Measurements from ENCODE around the gene IL36B.

DNA sequence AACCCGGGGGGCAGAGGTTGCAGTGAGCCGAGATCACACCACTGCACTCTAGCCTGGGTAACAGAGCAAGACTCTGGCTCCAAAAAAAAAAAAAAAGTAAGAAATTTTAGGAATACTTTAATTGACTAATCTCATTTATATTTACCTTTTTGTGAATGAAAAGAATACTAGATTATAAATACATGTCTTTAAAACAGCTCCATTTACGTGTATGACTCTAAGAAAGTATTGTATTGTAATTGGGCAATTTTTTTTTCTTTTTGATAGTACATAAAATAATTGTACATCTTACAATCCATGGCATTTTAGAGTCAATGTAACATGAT lies 39.4 kb downstream of the IL36B start:
- TF ChIP-seq, protein P1, sequence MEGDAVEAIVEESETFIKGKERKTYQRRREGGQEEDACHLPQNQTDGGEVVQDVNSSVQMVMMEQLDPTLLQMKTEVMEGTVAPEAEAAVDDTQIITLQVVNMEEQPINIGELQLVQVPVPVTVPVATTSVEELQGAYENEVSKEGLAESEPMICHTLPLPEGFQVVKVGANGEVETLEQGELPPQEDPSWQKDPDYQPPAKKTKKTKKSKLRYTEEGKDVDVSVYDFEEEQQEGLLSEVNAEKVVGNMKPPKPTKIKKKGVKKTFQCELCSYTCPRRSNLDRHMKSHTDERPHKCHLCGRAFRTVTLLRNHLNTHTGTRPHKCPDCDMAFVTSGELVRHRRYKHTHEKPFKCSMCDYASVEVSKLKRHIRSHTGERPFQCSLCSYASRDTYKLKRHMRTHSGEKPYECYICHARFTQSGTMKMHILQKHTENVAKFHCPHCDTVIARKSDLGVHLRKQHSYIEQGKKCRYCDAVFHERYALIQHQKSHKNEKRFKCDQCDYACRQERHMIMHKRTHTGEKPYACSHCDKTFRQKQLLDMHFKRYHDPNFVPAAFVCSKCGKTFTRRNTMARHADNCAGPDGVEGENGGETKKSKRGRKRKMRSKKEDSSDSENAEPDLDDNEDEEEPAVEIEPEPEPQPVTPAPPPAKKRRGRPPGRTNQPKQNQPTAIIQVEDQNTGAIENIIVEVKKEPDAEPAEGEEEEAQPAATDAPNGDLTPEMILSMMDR (IDR thresholded peaks at IDR 0.05 in 8 of 11, conservative IDR thresholded peaks at IDR 0.05 in 3 of 11), result no peak
- TF ChIP-seq POLR2A (IDR thresholded peaks at IDR 0.05), result no peak

Data from spleen (tissue), 7 donors.